Common myeloid progenitor, CD34-positive (primary cell): ENCODE measurements around the gene HIP1.
"Not testable (repeated sequence)": the region's sequence is repeated elsewhere in the genome, so short reads cannot be mapped to it uniquely, and the experiment has no call there.

Source experiments
- CTCF ChIA-PET: fragments of 350-600 bp; sonication (Branson Sonifier 250); formaldehyde crosslinking; loops from one replicate; lab custom pipeline; 2021; ENCODE audit warnings: antibody characterized with exemption; lab: Charles Lee
- POLR2A ChIA-PET: fragments of 350-600 bp; sonication (Branson Sonifier 250); formaldehyde crosslinking; loops from one replicate; lab custom pipeline; 2021; ENCODE audit warnings: antibody characterized with exemption; lab: Charles Lee
- DNase-seq, 3 donors: peaks; one replicate each; pipeline versions ENCODE4 v3.0.0 to v3.0.0-alpha.2; 2013
- H3K27ac ChIP-seq, 2 experiments: 1 replicate in 1 of 2; 2 replicates in 1 of 2; pipeline ENCODE4 v1.7.0; 2013; ENCODE audit warnings: inconsistent platforms in 2 of 2, low read length in 2 of 2, mild to moderate bottlenecking in 2 of 2, low read depth in 1 of 2, moderate library complexity in 1 of 2; ENCODE audit not compliant: severe bottlenecking in 2 of 2, insufficient read depth in 1 of 2, poor library complexity in 1 of 2
- H3K27me3 ChIP-seq, 5 experiments: replicated peaks in 2 of 5; 1 replicate in 3 of 5; 2 replicates in 2 of 5; pipeline versions ENCODE4 v1.6.1 to v1.7.0; 2013; ENCODE audit warnings: low read length in 4 of 5, mild to moderate bottlenecking in 2 of 5, moderate library complexity in 2 of 5, inconsistent platforms in 1 of 5; ENCODE audit not compliant: insufficient read depth in 5 of 5, control insufficient read depth in 4 of 5
- H3K36me3 ChIP-seq, 4 experiments: 1 replicate in 2 of 4; 2 replicates in 2 of 4; pipeline versions ENCODE4 v1.6.1 to v1.7.0; 2013; ENCODE audit warnings: low read length in 3 of 4, control low read depth in 1 of 4, mild to moderate bottlenecking in 1 of 4; ENCODE audit not compliant: control insufficient read depth in 4 of 4, insufficient read depth in 4 of 4
- H3K4me1 ChIP-seq, 4 experiments: 1 replicate in 3 of 4; 2 replicates in 1 of 4; pipeline versions ENCODE4 v1.6.1 to v1.7.1; 2013; ENCODE audit warnings: low read length in 3 of 4, mild to moderate bottlenecking in 3 of 4, control low read depth in 1 of 4, inconsistent platforms in 1 of 4, moderate library complexity in 1 of 4; ENCODE audit not compliant: control insufficient read depth in 4 of 4, insufficient read depth in 4 of 4; ENCODE audit errors: control extremely low read depth in 1 of 4
- H3K4me3 ChIP-seq, 7 experiments: 1 replicate in 4 of 7; 2 replicates in 3 of 7; pipeline versions ENCODE4 v1.5.1 to v1.7.0; 2013; ENCODE audit warnings: mild to moderate bottlenecking in 7 of 7, low read length in 6 of 7, moderate library complexity in 6 of 7, inconsistent platforms in 2 of 7, low read depth in 2 of 7, control low read depth in 1 of 7; ENCODE audit not compliant: insufficient read depth in 4 of 7, control insufficient read depth in 1 of 7; ENCODE audit errors: extremely low read depth in 1 of 7
- H3K9me3 ChIP-seq, 5 experiments: 1 replicate in 4 of 5; 2 replicates in 1 of 5; pipeline versions ENCODE4 v1.6.1 to v1.7.1; 2013; ENCODE audit warnings: low read length in 4 of 5, mild to moderate bottlenecking in 2 of 5, inconsistent platforms in 1 of 5, low read depth in 1 of 5, moderate library complexity in 1 of 5; ENCODE audit not compliant: control insufficient read depth in 4 of 5, insufficient read depth in 2 of 5; ENCODE audit errors: control extremely low read depth in 1 of 5
- WGBS: methylation state at CpG from one replicate; pipeline ENCODE4 v1.1.5; 2013; ENCODE audit not compliant: insufficient coverage; 5-methylcytosine and 5-hydroxymethylcytosine counted together

The HIP1 gene

DNA sequence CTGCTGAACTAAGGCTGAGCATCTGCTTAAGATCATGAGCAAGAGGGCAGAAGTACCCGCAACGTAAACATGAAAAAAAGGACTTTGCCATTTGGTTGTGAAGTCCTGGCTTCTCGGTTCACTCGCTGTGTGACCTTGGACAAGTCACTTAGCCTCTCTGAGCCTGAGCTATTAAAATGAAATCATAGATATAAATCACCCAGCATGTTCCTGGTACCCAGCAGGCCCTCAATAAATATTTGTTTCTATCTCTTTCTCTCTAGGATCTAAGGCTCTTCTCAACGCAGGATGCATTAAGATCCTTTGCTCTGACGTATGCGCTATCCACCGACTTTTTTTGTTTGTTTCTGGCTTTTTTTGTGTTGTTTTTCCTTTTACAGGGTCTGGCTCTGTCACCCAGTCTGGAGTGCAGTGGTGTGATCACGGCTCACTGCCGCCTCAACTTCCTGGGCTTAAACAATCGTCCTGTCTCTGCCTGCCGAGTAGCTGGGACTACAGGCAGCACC lies 6.7 kb downstream of the HIP1 start:
- CTCF ChIA-PET: interaction anchor here (1.1 to 1.4 kb wide), 2 partner anchors 24 to 198 kb away, joined by 3 to 4 read pairs; no protein-coding TSS in a partner anchor
- Histone ChIP-seq H3K27me3 (no peaks in the 10 kb centered on the region), H3K4me3 (no peak overlapping the region), H3K9me3 (no peaks in the 10 kb centered on the region), H3K4me1 (peaks cover 0 to 16% (median 12%) of the 10 kb centered on the region in 4 experiments), H3K36me3 (peaks cover 0 to 2% (median 0%) of the 10 kb centered on the region in 4 experiments), H3K27ac (no peak overlapping the region)
- POLR2A ChIA-PET: no interaction called here
- DNase-seq: no peak
- WGBS: 95% methylated on average over 11 of the region's 12 CpGs

DNA sequence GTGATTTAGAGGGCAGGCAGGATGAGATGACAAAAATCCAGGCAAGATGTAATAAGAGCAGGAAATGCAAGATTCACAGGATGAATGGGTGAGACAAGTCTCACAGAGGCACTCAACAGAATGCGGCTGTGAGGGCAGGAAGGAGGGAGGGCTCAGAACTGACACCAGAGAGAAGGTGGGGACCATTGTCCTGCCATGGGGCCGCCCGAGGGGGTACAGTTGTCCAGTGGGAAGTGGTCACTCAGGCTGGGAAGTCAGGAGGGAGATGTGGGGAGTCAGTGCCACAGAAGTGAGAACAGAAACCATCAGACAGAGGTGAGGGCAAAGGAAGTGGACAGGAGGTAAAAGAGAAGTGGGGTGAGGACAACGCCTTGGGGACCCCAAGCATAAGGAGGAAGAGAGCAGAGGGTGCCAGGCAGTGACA lies 8.9 kb downstream of the HIP1 start:
- POLR2A ChIA-PET: no interaction called here

DNA sequence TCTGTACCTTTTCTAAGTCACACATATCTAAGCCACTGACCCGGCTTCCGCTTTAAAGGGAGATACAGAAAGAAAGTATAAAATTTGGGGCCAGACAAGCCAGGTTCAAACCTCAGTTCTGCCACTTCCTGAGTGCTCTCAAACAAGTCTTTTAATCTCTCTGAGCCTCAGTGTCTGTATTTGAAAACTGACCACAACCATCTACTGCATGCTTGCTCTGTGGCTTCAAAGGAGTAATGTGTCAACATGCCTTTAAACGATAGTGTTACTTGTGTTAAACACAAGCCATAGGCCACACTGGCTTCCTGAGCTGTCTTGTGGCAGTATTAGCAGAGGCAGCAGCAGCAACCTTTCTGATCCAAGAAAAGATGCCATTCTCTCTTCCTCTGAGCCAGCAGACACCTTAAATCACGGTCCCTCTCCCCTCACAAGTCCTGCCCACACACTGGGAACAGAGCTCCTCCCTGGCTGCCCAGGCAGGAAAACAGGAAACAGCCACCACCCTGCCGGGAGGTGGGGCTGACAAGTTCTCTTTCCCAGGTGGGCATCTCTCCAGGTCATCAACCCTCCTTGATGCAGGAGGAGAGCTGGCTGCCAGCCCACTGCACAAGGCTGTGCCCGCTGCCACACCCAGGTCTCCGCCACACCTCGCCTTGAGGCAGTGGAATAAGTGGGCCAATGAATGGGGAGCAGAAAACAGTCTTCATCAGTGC lies 10.7 kb downstream of the HIP1 start:
- Histone ChIP-seq H3K4me1 (peaks cover 0 to 26% (median 12%) of the 10 kb centered on the region in 4 experiments), H3K27ac (peak overlapping the region in 1 of 2 experiments; percentile 31), H3K4me3 (no peak overlapping the region), H3K27me3 (no peaks in the 10 kb centered on the region), H3K36me3 (no peaks in the 10 kb centered on the region), H3K9me3 (no peaks in the 10 kb centered on the region)
- peak in 2 of 3 donors; percentile 44 to 69 for DNase-seq
- POLR2A ChIA-PET: interaction anchor here (1.1 kb wide), 1 partner anchor 11 kb away, joined by 5 read pairs; the partner anchor contains the start of gene HIP1
- CTCF ChIA-PET: no interaction called here
- 46% methylated on average over 6 of the region's 8 CpGs for WGBS

More for the DNA sequence above, 8.9 kb downstream of the HIP1 start:
- 75% methylated on average over 4 of the region's 4 CpGs for WGBS
- DNase-seq: no peak
- Histone ChIP-seq H3K27me3 (no peaks in the 10 kb centered on the region), H3K9me3 (no peaks in the 10 kb centered on the region), H3K36me3 (peaks cover 0 to 2% (median 0%) of the 10 kb centered on the region in 4 experiments), H3K4me1 (peaks cover 0 to 24% (median 12%) of the 10 kb centered on the region in 4 experiments), H3K27ac (no peak overlapping the region), H3K4me3 (no peak overlapping the region)
- CTCF ChIA-PET: no interaction called here

DNA sequence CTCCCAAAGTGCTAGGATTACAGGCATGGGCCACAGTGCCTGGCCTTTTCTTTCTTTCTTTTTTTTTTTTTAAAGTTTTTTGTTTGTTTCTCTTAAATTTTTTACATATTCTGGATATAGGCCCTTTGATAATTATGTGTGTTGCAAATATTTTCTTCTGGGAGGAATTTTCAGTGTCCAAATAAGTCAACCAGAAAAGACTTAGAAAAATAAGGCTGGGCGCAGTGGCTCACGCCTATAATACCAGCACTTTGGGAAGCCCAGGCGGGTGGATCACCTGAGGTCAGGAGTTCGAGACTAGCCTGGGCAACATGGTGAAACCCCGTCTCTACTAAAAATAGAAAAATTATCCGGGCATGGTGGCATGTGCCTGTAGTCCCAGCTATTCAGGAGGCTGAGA lies 11.4 kb downstream of the HIP1 start:
- H3K27me3 ChIP-seq, H3K36me3 ChIP-seq, CTCF ChIA-PET, H3K9me3 ChIP-seq, H3K27ac ChIP-seq, H3K4me3 ChIP-seq, DNase-seq: not testable (repeated sequence)
- POLR2A ChIA-PET: interaction anchor here (1.1 kb wide), 1 partner anchor 12 kb away, joined by 5 read pairs; the partner anchor contains the start of gene HIP1
- 95% methylated on average over 4 of the region's 6 CpGs for WGBS
- peaks cover 0 to 26% (median 12%) of the 10 kb centered on the region in 4 experiments for H3K4me1 ChIP-seq

DNA sequence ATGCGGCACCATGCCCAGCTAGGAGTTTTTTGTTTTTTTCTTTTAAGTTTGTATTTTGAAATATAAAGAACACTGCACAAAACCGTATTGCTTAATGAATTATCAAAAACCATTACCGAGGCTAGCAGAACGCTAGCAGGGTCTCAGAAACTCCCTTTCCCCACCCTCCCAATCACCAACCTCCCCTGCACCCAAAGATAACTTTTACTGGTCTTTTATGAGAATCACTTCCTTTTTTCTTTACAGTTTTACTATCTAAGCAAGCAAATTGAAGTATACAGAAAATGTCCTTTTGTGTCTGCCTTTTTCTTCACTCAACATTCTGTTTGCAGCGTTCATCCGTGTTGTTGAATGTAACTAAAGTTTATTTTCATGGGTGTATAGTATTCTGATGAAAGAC lies 13.4 kb downstream of the HIP1 start:
- 0% methylated on average over 1 of the region's 6 CpGs for WGBS
- ChIA-PET POLR2A (no interaction called here), CTCF (no interaction called here)
- peak in 2 of 3 donors; percentile 56 to 67 for DNase-seq
- H3K36me3 ChIP-seq: no peaks in the 10 kb centered on the region
- H3K4me3 ChIP-seq: no peak overlapping the region
- H3K27me3 ChIP-seq: no peaks in the 10 kb centered on the region
- peaks cover 0 to 26% (median 12%) of the 10 kb centered on the region in 4 experiments for H3K4me1 ChIP-seq
- no peak overlapping the region for H3K27ac ChIP-seq
- no peaks in the 10 kb centered on the region for H3K9me3 ChIP-seq

DNA sequence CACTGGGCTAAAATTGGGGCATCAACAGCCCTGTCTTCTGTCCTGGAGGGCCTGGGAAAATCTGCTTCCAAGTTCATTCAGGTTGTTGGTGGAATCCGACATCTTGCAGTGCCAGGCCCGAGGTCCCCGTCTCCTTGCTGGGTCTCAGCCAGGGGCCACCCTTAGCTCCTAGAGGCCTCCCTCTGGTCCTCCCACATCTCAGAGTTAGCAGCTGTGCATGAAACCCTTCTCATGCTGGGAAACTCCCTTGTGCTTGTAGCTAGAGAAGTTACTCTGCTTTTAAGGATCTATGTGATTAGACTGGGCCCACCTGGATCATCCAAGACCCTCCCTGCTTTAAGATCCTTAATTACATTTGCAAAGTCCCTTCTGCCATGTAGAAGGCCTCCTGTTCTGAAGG lies 15.3 kb downstream of the HIP1 start:
- Histone ChIP-seq H3K27me3 (no peaks in the 10 kb centered on the region), H3K4me3 (no peak overlapping the region), H3K4me1 (peaks cover 0 to 19% (median 7%) of the 10 kb centered on the region in 4 experiments), H3K36me3 (no peaks in the 10 kb centered on the region), H3K9me3 (no peaks in the 10 kb centered on the region), H3K27ac (no peak overlapping the region)
- CTCF ChIA-PET: no interaction called here
- POLR2A ChIA-PET: no interaction called here
- DNase-seq: no peak
- WGBS: 94% methylated on average over 3 of the region's 3 CpGs

DNA sequence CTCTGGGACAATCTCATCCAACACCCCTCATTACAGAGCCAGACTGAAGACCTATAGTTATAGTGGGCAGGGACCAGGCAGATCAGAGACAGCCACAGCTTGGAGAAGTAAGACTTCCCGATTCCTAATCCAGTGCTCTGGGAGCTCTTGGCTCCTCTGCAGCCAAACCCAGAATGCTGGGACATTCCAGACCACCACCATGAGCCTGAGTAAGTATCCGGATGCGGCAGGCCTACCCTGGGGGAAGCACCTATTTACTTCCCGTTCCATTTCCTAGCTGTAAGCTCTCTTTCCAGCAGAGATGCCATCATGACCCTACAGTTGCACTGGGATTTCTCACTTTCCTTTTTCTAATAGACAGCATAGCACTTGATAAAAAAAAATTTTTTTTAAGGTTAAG lies 16.4 kb downstream of the HIP1 start:
- Histone ChIP-seq H3K27ac (no peak overlapping the region), H3K36me3 (no peaks in the 10 kb centered on the region), H3K4me3 (no peak overlapping the region), H3K9me3 (no peaks in the 10 kb centered on the region), H3K4me1 (peaks cover 0 to 10% (median 0%) of the 10 kb centered on the region in 4 experiments), H3K27me3 (no peaks in the 10 kb centered on the region)
- WGBS: 100% methylated on average over 4 of the region's 4 CpGs
- CTCF ChIA-PET: interaction anchor here (0.7 kb wide), 1 partner anchor 71 kb away, joined by 3 read pairs; no protein-coding TSS in a partner anchor
- DNase-seq: no peak
- POLR2A ChIA-PET: no interaction called here
